ENCODE measurements around the gene PRKCZ.

Gene PRKCZ

GRCh38 chr1:2028870-2029560 is 21.2 kb upstream of the PRKCZ start:
- Histone ChIP-seq H3K9ac (ENCODE audit: low read length) (no peak overlapping the region), H3K9me3 (ENCODE audit: control insufficient read depth, low read length) (no peaks in the 10 kb centered on the region), H3K4me3 (ENCODE audit: low read length) (no peak overlapping the region), H3K36me3 (ENCODE audit: control insufficient read depth, insufficient read depth, low read length) (no peaks in the 10 kb centered on the region), H3K4me1 (ENCODE audit: control insufficient read depth, insufficient read depth, low read length) (no peaks in the 10 kb centered on the region), H3K27me3 (ENCODE audit: control insufficient read depth, insufficient read depth, low read length) (peaks cover 15% of the 10 kb centered on the region)

GRCh38 chr1:2029561-2029960 is 20.6 kb upstream of the PRKCZ start:
- H3K4me1 ChIP-seq (ENCODE audit: control insufficient read depth, insufficient read depth, low read length), result no peaks in the 10 kb centered on the region
- H3K4me3 ChIP-seq (ENCODE audit: low read length), result no peak overlapping the region
- no peak overlapping the region for H3K9ac ChIP-seq (ENCODE audit: low read length)
- no peaks in the 10 kb centered on the region for H3K9me3 ChIP-seq (ENCODE audit: control insufficient read depth, low read length)
- H3K27me3 ChIP-seq (ENCODE audit: control insufficient read depth, insufficient read depth, low read length), result peaks cover 11% of the 10 kb centered on the region
- H3K36me3 ChIP-seq (ENCODE audit: control insufficient read depth, insufficient read depth, low read length), result no peaks in the 10 kb centered on the region

GRCh38 chr1:2030076-2030871 is 19.9 kb upstream of the PRKCZ start:
- no peaks in the 10 kb centered on the region for H3K36me3 ChIP-seq (ENCODE audit: control insufficient read depth, insufficient read depth, low read length)
- H3K4me1 ChIP-seq (ENCODE audit: control insufficient read depth, insufficient read depth, low read length), result no peaks in the 10 kb centered on the region
- H3K4me3 ChIP-seq (ENCODE audit: low read length), result no peak overlapping the region
- H3K9ac ChIP-seq (ENCODE audit: low read length), result no peak overlapping the region
- H3K27me3 ChIP-seq (ENCODE audit: control insufficient read depth, insufficient read depth, low read length), result peaks cover 9% of the 10 kb centered on the region
- no peaks in the 10 kb centered on the region for H3K9me3 ChIP-seq (ENCODE audit: control insufficient read depth, low read length)

- Histone ChIP-seq H3K27me3 (ENCODE audit: control insufficient read depth, insufficient read depth, low read length) (peaks cover 9% of the 10 kb centered on the region), H3K36me3 (ENCODE audit: control insufficient read depth, insufficient read depth, low read length) (no peaks in the 10 kb centered on the region), H3K4me1 (ENCODE audit: control insufficient read depth, insufficient read depth, low read length) (no peaks in the 10 kb centered on the region), H3K4me3 (ENCODE audit: low read length) (no peak overlapping the region), H3K9ac (ENCODE audit: low read length) (no peak overlapping the region), H3K9me3 (ENCODE audit: control insufficient read depth, low read length) (no peaks in the 10 kb centered on the region)
These were observed 18.4 kb upstream of the PRKCZ start for GRCh38 chr1:2031546-2032540.

- Histone ChIP-seq H3K36me3 (ENCODE audit: control insufficient read depth, insufficient read depth, low read length) (no peaks in the 10 kb centered on the region), H3K9ac (ENCODE audit: low read length) (no peak overlapping the region), H3K4me3 (ENCODE audit: low read length) (no peak overlapping the region), H3K27me3 (ENCODE audit: control insufficient read depth, insufficient read depth, low read length) (peaks cover 9% of the 10 kb centered on the region), H3K4me1 (ENCODE audit: control insufficient read depth, insufficient read depth, low read length) (no peaks in the 10 kb centered on the region), H3K9me3 (ENCODE audit: control insufficient read depth, low read length) (no peaks in the 10 kb centered on the region)
These were observed 17.5 kb upstream of the PRKCZ start for GRCh38 chr1:2032737-2033136.

- Histone ChIP-seq H3K4me1 (ENCODE audit: control insufficient read depth, insufficient read depth, low read length) (no peaks in the 10 kb centered on the region), H3K9ac (ENCODE audit: low read length) (no peak overlapping the region), H3K27me3 (ENCODE audit: control insufficient read depth, insufficient read depth, low read length) (peaks cover 10% of the 10 kb centered on the region), H3K36me3 (ENCODE audit: control insufficient read depth, insufficient read depth, low read length) (no peaks in the 10 kb centered on the region), H3K4me3 (ENCODE audit: low read length) (no peak overlapping the region), H3K9me3 (ENCODE audit: control insufficient read depth, low read length) (no peaks in the 10 kb centered on the region)
These were observed 17.0 kb upstream of the PRKCZ start for GRCh38 chr1:2033165-2033564.

GRCh38 chr1:2036287-2036686 is 13.9 kb upstream of the PRKCZ start:
- H3K9me3 ChIP-seq (ENCODE audit: control insufficient read depth, low read length), result no peaks in the 10 kb centered on the region
- no peaks in the 10 kb centered on the region for H3K4me1 ChIP-seq (ENCODE audit: control insufficient read depth, insufficient read depth, low read length)
- peaks cover 15% of the 10 kb centered on the region for H3K27me3 ChIP-seq (ENCODE audit: control insufficient read depth, insufficient read depth, low read length)
- no peak overlapping the region for H3K9ac ChIP-seq (ENCODE audit: low read length)
- H3K36me3 ChIP-seq (ENCODE audit: control insufficient read depth, insufficient read depth, low read length), result no peaks in the 10 kb centered on the region
- no peak overlapping the region for H3K4me3 ChIP-seq (ENCODE audit: low read length)

- no peaks in the 10 kb centered on the region for H3K9me3 ChIP-seq (ENCODE audit: control insufficient read depth, low read length)
- no peaks in the 10 kb centered on the region for H3K36me3 ChIP-seq (ENCODE audit: control insufficient read depth, insufficient read depth, low read length)
- no peak overlapping the region for H3K9ac ChIP-seq (ENCODE audit: low read length)
- no peak overlapping the region for H3K4me3 ChIP-seq (ENCODE audit: low read length)
- peaks cover 11% of the 10 kb centered on the region for H3K27me3 ChIP-seq (ENCODE audit: control insufficient read depth, insufficient read depth, low read length)
- no peaks in the 10 kb centered on the region for H3K4me1 ChIP-seq (ENCODE audit: control insufficient read depth, insufficient read depth, low read length)
These were observed 12.8 kb upstream of the PRKCZ start for GRCh38 chr1:2037314-2037979.

- Histone ChIP-seq H3K4me1 (ENCODE audit: control insufficient read depth, insufficient read depth, low read length) (peaks cover 3% of the 10 kb centered on the region), H3K9me3 (ENCODE audit: control insufficient read depth, low read length) (no peaks in the 10 kb centered on the region), H3K4me3 (ENCODE audit: low read length) (no peak overlapping the region), H3K27me3 (ENCODE audit: control insufficient read depth, insufficient read depth, low read length) (peaks cover 13% of the 10 kb centered on the region), H3K9ac (ENCODE audit: low read length) (no peak overlapping the region), H3K36me3 (ENCODE audit: control insufficient read depth, insufficient read depth, low read length) (no peaks in the 10 kb centered on the region)
These were observed 12.0 kb upstream of the PRKCZ start for GRCh38 chr1:2038229-2038628.

GRCh38 chr1:2039251-2039650 is 11.0 kb upstream of the PRKCZ start:
- no peak overlapping the region for H3K9ac ChIP-seq (ENCODE audit: low read length)
- H3K27me3 ChIP-seq (ENCODE audit: control insufficient read depth, insufficient read depth, low read length), result peaks cover 18% of the 10 kb centered on the region
- no peaks in the 10 kb centered on the region for H3K9me3 ChIP-seq (ENCODE audit: control insufficient read depth, low read length)
- H3K4me1 ChIP-seq (ENCODE audit: control insufficient read depth, insufficient read depth, low read length), result peaks cover 7% of the 10 kb centered on the region
- H3K36me3 ChIP-seq (ENCODE audit: control insufficient read depth, insufficient read depth, low read length), result no peaks in the 10 kb centered on the region
- H3K4me3 ChIP-seq (ENCODE audit: low read length), result no peak overlapping the region

GRCh38 chr1:2041305-2041704 is 8.9 kb upstream of the PRKCZ start:
- Histone ChIP-seq H3K36me3 (ENCODE audit: control insufficient read depth, insufficient read depth, low read length) (no peaks in the 10 kb centered on the region), H3K9me3 (ENCODE audit: control insufficient read depth, low read length) (no peaks in the 10 kb centered on the region), H3K27me3 (ENCODE audit: control insufficient read depth, insufficient read depth, low read length) (peaks cover 24% of the 10 kb centered on the region), H3K9ac (ENCODE audit: low read length) (no peak overlapping the region), H3K4me3 (ENCODE audit: low read length) (no peak overlapping the region), H3K4me1 (ENCODE audit: control insufficient read depth, insufficient read depth, low read length) (peaks cover 14% of the 10 kb centered on the region)
